ENCODE data around the gene SAMD3. TPM values are rescaled to one million over a fixed set of nuclear protein-coding genes. Genes with fewer than 3 reads are reported as not detected.

Gene SAMD3
- total and polyA plus RNA-seq, 7 donors: 0.09 to 0.66 (median 0.28) TPM; not detected in 2

DNA sequence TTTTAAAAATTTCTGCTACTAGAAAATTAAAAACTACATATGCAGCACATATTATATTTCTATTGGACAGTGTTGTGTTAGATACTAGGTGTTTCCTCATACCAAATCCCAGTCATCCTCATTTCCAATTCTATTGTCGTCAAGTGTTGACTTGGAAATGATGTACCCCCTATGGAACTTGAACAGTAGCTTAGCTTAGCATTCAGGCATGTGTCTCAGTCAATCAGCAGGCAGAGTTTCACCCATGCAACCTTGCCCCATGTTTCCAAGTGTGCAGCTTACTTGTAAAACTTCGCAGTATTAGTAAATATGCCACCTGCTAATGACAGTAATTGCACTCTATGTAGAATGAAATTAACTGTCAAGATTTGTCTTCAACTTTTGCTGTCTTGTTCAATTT, 59.5 kb downstream of the SAMD3 start:
- no peaks in the 10 kb centered on the region for H3K4me1 ChIP-seq
- no peak overlapping the region for H3K27ac ChIP-seq
- DNase-seq: no peak
- TF ChIP-seq, protein P1, sequence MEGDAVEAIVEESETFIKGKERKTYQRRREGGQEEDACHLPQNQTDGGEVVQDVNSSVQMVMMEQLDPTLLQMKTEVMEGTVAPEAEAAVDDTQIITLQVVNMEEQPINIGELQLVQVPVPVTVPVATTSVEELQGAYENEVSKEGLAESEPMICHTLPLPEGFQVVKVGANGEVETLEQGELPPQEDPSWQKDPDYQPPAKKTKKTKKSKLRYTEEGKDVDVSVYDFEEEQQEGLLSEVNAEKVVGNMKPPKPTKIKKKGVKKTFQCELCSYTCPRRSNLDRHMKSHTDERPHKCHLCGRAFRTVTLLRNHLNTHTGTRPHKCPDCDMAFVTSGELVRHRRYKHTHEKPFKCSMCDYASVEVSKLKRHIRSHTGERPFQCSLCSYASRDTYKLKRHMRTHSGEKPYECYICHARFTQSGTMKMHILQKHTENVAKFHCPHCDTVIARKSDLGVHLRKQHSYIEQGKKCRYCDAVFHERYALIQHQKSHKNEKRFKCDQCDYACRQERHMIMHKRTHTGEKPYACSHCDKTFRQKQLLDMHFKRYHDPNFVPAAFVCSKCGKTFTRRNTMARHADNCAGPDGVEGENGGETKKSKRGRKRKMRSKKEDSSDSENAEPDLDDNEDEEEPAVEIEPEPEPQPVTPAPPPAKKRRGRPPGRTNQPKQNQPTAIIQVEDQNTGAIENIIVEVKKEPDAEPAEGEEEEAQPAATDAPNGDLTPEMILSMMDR (IDR thresholded peaks at IDR 0.05): no peak
- H3K4me3 ChIP-seq: no peak overlapping the region
- ATAC-seq: no peak
- H3K27me3 ChIP-seq (ENCODE audit: insufficient read depth in 3 of 3, low read length in 2 of 3): no peaks in the 10 kb centered on the region
- intact Hi-C loops (cut with DNase I): loop anchor here in 1 of 2 donors (5.0 kb wide), 1 partner anchor 1704 kb away; no protein-coding TSS in a partner anchor
- H3K36me3 ChIP-seq (ENCODE audit: insufficient read depth in 1 of 2, low read depth in 1 of 2): no peaks in the 10 kb centered on the region
- no peaks in the 10 kb centered on the region for H3K9me3 ChIP-seq
- 56 to 63% (median 60%) methylated on average over 2 of the region's 2 CpGs for WGBS, 3 donors

DNA sequence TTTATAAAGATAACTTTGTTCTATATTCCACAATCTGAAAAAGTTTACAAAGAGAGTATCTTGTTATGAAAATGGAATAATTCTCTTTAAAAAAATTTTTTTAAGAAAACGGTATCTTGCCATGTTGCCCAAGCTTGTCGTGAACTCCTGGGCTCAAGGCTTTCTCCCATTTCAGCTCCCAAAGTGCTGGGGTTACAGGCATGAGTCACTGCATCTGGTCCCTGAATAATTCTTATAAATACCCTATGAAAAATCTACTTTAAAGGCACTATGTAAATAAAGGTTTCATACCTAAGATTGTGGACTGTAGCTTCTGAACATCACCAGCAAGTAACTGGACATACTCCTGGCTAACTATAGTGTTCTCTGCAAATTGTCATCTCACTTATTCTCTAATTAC, 60.3 kb downstream of the SAMD3 start:
- Histone ChIP-seq H3K27me3 (ENCODE audit: insufficient read depth in 3 of 3, low read length in 2 of 3) (no peaks in the 10 kb centered on the region), H3K36me3 (ENCODE audit: insufficient read depth in 1 of 2, low read depth in 1 of 2) (no peaks in the 10 kb centered on the region), H3K27ac (no peak overlapping the region), H3K9me3 (no peaks in the 10 kb centered on the region), H3K4me3 (no peak overlapping the region), H3K4me1 (no peaks in the 10 kb centered on the region)
- WGBS, 3 donors: 58 to 64% (median 60%) methylated on average over 2 of the region's 2 CpGs
- intact Hi-C loops (cut with DNase I): loop anchor here in 1 of 2 donors (5.0 kb wide), 1 partner anchor 1705 kb away; no protein-coding TSS in a partner anchor
- TF ChIP-seq, protein P1 (IDR thresholded peaks at IDR 0.05): no peak
- DNase-seq (no peak), ATAC-seq (no peak)

DNA sequence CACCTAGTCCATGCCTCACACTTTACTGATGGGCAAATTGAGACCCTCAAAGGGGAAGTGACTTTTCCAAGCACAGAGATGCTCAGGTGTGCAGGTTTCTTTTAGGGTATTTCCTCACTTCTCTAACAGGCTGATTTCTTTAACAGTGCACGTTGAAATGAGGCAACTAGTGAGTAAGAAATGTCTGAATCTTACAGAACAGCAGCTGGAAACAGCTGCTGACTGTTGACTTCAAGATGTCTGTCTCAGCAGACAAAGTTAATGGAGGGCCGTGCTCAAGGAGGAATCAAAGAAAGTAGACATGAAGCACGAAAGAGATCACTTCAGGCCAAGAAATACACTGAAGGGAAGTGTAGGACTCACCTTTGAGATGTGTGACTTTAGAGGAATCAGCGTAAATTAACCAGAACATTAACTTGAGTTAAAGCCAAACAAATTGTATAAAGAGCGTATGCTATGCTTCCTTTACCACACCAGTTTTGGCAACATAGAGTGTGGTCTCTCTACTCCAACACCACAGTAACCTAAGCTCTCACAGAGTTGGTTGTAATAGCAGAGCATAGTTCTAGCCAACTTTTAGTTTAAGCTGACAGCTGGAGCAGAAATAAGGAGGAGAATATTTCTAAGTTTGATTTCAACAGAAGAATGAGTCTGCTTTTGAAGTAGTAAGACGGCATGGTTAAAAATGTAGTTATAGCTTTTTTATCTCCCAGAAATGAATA, 60.9 kb downstream of the SAMD3 start:
- DNase-seq (no peak), ATAC-seq (no peak)
- H3K9me3 ChIP-seq: no peaks in the 10 kb centered on the region
- 20 to 37% (median 29%) methylated on average over 6 of the region's 6 CpGs for WGBS, 3 donors
- H3K4me1 ChIP-seq: no peaks in the 10 kb centered on the region
- H3K27me3 ChIP-seq (ENCODE audit: insufficient read depth in 3 of 3, low read length in 2 of 3): no peaks in the 10 kb centered on the region
- TF ChIP-seq, protein P1 (IDR thresholded peaks at IDR 0.05): no peak
- intact Hi-C loops (cut with DNase I): loop anchor here in 1 of 2 donors (5.0 kb wide), 1 partner anchor 1705 kb away; no protein-coding TSS in a partner anchor
- no peak overlapping the region for H3K4me3 ChIP-seq
- H3K27ac ChIP-seq: no peak overlapping the region
- H3K36me3 ChIP-seq (ENCODE audit: insufficient read depth in 1 of 2, low read depth in 1 of 2): no peaks in the 10 kb centered on the region

- WGBS, 3 donors: 12 to 16% (median 13%) methylated on average over 3 of the region's 3 CpGs
- no peak overlapping the region for H3K4me3 ChIP-seq
- no peaks in the 10 kb centered on the region for H3K4me1 ChIP-seq
- intact Hi-C loops (cut with DNase I): loop anchor here in 1 of 2 donors (5.0 kb wide), 1 partner anchor 1707 kb away; no protein-coding TSS in a partner anchor
- TF ChIP-seq, protein P1 (IDR thresholded peaks at IDR 0.05): no peak
- no peak for ATAC-seq
- no peaks in the 10 kb centered on the region for H3K36me3 ChIP-seq (ENCODE audit: insufficient read depth in 1 of 2, low read depth in 1 of 2)
- no peaks in the 10 kb centered on the region for H3K9me3 ChIP-seq
- H3K27ac ChIP-seq: no peak overlapping the region
- DNase-seq: no peak
- no peaks in the 10 kb centered on the region for H3K27me3 ChIP-seq (ENCODE audit: insufficient read depth in 3 of 3, low read length in 2 of 3)
Observed at GRCh38 chr6:130159956-130160355, 62.8 kb downstream of the SAMD3 start.
